HG02678 (cell line): ENCODE data around the gene PPM1B.
"Not testable (repeated sequence)": the region's sequence is repeated elsewhere in the genome, so short reads cannot be mapped to it uniquely, and the experiment has no call there.

ENCODE experiments used
- ATAC-seq: cut with Tn5 transposase; IDR thresholded peaks from one replicate; pipeline ENCODE4 v1.9.1; 2021; ENCODE audit warnings: mild to moderate bottlenecking, moderate library complexity; ENCODE audit not compliant: unreplicated experiment

The PPM1B gene

DNA sequence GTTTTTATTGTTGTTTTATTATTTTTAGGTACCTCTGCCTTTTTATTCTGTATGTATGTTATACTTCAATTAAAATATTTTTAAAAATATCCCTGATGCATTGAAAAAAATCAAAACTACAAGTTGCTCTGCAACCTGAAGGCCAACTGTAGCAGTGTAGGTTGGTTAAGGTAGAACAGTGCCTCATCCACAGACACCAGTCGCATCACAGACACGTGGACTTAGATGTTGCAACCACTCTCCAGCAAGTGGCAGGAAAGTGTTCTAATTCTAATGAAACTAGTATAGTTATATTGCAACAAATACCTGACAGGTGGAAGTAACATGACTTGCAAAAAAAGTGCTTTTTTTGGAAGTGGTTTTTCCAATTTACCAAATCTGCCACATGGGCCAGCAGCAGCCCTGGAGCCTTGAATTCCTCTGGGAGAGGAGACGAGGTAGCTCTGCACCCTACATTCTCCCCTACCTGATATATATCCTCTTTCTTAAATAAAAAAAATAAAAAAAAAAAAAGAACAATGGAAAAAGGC is 78.2 kb downstream of the PPM1B start:
- ATAC-seq, result no peak

DNA sequence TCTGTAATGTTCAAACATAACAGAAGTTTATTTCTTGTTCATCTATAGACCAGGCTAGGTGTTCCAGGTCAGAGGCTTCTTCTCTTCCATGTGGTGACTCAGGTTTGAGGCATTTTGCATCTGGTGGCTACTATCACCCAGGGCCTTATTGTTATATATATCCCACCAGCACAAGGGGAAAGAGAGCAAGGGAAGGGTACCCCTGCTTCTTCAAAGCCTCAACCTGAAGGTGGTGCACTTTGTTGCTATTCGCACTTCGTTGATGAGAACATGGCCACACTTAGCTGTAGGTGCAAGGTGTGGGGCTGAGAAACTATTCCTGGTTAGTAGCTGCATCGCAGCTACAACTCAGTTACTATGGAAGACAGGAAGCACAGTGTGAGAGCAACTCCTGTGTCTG is 79.2 kb downstream of the PPM1B start:
- ATAC-seq, result no peak

DNA sequence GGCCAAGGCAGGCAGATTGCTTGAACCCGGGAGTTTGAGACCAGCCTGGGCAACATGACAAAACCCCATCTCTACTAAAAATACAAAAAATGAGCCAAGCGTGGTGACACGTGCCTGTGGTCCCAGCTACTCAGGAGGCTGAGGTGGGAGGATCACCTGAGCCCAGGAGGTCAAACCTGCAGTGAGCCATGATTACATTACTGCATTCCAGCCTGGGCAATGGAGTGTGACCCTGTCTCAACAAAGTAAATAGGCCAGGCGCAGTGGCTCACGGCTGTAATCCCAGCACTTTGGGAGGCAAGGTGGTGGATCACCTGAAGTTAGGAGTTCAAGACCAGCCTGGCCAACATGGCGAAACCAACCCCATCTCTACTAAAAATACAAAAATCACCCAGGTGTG is 80.6 kb downstream of the PPM1B start:
- ATAC-seq, result not testable (repeated sequence)

DNA sequence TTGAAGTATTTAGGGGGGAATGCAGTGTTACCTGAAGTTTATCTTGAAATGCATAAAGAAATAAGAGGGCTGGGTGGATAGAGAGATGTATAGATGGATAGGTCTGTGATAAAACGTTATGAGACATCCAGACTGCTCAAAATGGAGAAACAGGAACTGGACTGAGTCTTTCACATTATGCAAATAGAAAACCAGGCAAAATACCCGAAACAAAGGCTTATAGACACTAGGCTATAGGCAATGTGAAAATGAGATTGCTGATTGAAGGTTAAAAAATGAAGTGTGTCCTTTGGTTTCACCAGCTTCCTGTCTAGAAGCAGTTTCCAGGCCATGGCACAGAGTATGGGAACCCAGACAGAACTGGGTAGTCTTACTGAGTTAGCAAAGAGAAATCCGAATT is 81.7 kb downstream of the PPM1B start:
- ATAC-seq, result peak; percentile 61

DNA sequence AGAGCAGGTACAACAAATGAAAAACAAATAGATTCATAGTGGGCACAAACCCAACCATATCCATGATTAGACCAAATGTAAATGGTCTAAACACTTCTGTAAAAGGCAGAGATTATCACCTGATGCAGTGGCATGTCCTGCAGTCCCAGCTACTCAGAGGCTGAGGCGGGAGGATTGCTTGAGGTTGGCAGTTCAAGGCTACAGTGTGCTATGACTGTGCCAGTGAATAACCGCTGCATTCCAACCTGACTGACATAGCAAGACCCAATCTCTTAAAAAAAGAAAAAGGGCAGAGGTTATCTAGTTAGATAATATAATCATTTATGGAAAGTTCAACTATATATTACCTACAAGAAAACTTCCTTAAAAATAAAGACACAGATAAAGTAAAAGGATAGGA is 85.3 kb downstream of the PPM1B start:
- ATAC-seq, result no peak

DNA sequence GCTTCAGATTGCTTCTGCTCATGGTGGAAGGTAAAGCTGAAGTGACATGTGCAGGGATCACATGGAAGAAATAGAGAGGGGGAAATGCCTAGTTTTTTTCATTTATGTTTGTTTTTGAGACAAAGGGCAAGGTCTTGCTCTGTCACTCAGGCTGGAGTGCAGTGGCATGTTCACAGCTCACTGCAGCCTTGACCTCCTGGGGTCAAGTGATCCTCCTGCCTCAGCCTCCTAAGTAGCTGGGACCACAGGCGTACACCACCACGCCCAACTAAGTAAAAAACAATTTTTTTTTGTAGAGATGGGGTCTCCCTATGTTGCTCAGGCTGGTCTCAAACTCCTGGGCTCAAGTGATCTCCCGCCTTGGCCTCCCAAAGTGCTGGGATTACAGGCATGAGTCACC is 87.0 kb downstream of the PPM1B start:
- ATAC-seq, result not testable (repeated sequence)

DNA sequence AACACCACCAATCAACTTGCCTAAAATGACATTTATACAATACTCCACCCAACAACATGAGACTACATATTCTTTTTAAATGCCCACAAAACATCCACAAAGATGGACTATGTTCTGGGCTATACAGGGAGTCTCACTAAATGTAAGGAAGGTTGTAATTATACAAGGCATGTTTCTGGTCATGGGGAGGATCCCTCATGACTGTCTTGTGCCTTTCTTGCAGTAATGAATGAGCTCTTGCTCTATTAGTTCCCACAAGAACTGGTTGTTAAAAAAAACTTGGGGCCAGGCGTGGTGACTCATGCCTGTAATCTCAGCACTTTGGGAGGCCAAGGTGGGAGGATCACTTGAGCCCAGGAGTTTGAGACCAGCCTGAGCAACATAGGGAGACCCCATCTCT is 89.1 kb downstream of the PPM1B start:
- ATAC-seq, result not testable (repeated sequence)

DNA sequence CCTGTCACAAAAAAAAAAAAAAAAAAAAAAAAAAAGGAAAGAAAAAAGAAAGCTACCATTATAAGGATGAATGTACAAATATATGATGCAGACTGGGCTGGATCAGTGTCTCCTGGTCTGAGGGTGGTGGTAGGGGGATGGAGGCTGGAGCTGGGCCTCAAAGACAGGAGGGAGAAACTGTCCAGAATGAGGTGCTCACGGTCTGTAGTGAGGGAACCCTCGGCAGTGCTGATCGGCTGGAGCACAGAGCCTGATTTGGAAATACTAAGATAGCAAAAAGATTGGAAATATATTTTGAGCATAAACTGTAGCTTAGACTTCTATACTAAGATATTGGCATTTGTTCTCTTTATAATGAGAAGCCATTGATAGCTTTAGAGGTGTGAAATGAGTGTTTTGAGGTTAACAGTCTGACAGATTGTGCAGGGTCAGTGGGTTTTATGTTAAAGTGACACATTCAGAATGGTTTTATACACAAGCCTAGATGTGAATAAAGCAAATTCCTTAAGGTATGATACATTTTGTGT is 98.7 kb downstream of the PPM1B start:
- ATAC-seq, result no peak

DNA sequence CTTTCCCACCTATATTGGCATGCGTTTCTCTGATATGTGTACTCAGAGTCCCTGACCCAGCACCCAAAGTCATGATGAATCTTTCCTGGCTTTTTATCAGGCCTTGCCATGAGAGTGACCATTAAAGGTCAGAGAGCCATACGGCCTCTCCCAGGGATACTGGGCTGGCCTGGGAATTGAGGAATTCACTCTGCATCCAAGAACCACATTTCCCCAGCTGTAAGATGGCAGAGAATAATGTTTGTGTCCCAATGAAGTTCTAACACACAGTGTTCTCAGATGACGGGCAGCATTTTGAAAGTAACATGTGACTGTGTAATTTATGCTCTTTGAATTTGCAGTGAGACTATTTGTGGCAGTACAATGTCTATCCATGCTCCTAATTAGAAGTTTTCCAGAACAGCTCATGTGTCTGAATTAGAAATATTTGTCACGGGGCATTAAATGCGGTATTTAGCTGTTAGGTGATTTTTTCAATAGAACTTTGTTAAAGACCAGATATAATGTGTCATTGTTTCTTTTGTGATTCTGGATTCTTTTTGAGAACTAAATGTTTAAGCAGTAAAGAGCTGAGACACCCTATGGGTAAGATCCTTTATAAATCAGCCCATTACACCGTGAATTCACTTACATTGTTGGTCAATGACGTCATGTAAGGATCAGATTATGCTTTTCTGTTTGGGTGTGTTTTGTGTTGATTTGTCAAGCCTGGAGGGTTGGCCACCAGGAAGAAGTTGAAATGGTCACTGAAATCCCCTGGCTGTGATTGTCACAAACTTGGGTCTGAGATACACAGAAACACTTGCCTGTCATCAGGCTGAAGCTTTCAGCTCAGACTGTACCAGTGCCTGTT is 99.3 kb downstream of the PPM1B start:
- no peak for ATAC-seq

DNA sequence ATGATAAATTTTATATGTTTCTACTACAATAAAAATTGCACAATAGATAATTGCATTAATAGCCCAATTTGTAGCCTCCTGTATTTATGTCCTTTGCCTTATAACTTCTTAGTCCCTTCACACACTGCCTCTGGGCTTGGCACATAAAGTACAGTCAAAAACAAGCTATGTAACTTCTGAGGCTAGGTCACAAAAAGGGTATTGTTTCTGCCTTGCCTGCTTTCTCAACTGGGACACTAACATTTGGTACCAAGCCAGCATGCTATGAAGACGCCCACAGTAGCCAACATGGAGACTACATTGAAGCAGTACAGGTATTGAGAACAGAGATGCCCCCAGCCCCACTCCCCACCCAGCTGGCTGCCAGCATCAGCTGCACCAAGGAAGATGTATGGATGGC is 101.2 kb downstream of the PPM1B start:
- ATAC-seq, result no peak

DNA sequence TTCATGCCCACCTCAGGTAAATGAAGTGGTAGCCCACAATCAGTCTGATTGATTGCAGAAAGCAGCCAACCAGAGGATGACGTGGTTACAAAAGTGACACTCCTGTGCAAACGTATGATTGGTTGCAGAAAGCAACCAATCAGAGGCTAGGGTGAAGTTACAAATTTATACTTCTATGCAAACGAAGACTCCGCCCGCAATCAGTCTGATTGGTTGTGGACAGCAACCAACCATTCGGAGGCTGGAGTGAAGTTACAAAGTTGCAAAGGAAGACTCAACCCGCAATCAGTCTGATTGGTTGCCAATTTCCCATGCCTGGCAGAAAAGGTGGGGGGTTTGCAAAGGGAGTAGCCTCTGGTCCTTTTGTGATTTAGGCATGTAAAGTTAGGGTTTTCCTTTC is 102.6 kb downstream of the PPM1B start:
- no peak for ATAC-seq

DNA sequence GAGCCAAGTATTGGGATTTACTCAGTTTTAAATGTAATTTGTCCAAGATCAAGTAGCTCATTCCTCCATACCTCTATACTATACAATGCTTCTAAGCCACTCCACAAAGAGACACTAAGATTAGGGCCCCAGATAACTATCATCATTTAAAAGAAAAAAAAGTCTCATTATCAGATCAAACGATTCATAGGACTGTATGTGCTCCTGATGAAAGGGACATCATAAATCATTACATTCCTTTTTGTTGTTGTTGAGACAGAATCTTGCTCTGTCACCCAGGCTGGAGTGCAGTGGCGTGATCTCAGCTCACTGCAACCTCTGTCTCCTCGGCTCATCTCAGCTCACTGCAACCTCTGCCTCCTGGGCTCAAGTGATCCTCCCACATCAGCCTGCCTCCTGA is 104.4 kb downstream of the PPM1B start:
- ATAC-seq, result no peak

DNA sequence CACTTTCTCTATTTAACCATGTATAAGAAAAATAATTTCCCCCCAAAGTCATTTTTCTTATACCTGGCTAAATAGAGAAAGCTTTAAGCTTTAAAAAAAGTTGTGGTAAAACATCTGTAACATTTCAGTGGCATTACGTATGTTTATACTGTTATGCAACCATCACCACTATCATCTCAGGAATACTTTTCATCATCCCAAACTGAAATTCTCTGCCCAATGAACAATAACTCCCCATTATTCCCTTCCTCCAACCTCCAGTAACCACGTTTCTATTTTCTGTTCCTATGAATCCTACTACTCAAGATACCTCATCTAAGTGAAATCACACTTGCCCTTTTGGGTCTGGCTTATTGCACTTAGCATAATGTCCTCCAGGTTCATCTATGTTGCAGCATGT is 104.9 kb downstream of the PPM1B start:
- no peak for ATAC-seq

DNA sequence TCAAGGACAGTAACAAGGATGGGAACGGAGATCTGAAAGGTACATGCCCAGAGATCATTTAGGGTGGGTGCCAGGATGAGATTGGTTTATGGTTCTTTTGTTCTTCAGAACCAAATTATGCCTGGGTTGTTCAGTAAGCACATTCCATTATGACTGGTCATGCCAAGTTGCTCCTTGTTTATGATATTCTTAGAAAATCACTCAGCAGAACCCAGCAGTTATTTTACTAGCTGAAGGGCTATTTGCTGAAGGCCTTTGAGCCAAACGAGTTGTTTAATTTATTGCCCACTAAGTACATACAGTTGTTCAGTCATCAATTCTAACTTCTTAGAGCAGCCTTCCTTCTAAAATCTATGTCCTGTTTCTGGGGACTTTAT is 107.2 kb downstream of the PPM1B start:
- no peak for ATAC-seq

DNA sequence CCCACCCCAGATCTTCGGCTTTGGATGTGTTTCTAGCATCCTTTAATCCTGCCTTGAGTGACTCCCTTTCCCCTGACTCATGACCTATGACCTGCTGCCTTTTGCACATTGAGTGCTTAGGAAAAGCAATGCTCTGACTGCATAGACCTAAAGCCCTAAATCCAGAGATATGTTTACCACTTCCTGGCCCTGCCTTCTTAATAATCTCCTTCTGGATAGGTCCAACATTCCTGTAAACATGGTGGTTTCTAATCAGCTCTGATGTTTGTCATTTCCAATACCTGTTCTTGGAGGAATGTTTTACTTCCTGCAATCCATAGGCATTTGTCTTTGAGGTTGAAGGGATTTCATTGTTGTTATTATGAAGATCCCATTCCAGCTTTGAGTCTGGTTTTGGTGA is 108.9 kb downstream of the PPM1B start:
- ATAC-seq, result no peak

DNA sequence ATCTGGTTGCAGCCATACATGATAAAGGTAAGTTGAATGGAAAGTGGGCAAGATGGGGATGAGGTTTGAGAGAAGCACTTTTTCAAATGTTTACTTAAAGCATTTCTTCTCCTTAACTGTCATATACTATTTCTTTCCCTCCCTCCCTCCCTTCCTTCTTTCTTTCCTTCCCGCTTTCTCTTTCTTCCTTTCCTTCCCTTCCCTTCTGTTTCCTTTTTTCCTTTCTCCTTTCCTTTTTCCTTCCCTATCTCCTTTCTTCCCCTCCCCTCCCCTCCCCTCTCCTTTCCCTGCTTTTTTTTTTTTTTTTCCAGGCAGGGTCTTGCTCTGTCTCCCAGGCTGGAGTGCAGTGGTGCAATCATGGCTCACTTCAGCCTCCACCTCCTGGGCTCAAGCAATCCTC is 112.2 kb downstream of the PPM1B start:
- ATAC-seq, result no peak
